CD4-positive, alpha-beta T cell (primary cell): ENCODE results near the gene PBX1. TPM values are rescaled to one million over a fixed set of nuclear protein-coding genes. Genes with fewer than 3 reads are reported as not detected.

ENCODE experiments used
- ATAC-seq: fragments of 200-7000 bp; cut with Tn5 transposase; one replicate; pipeline ENCODE4 v1.10.0; 2022; ENCODE audit warnings: mild to moderate bottlenecking; ENCODE audit not compliant: poor library complexity
- CTCF ChIA-PET: fragments of 350-600 bp; sonication (Branson Sonifier 250); formaldehyde crosslinking; loops from one replicate; lab custom pipeline; 2021; ENCODE audit warnings: antibody characterized with exemption, inconsistent platforms; lab: Charles Lee
- POLR2A ChIA-PET: fragments of 350-600 bp; sonication (Branson Sonifier 250); formaldehyde crosslinking; loops from one replicate; lab custom pipeline; 2021; ENCODE audit warnings: antibody characterized with exemption, inconsistent platforms; lab: Charles Lee
- DNase-seq, 14 experiments: peaks; one replicate each; pipeline ENCODE4 v3.0.0-alpha.2; 2013 to 2020; ENCODE audit warnings: mixed read lengths in 2 of 14
- H3K27ac ChIP-seq, 2 donors: one replicate each; pipeline versions ENCODE4 v1.5.1 to v1.7.0; 2013; ENCODE audit warnings: low read length in 2 of 2, low read depth in 1 of 2, mild to moderate bottlenecking in 1 of 2
- H3K27me3 ChIP-seq, 2 experiments: 1 replicate in 1 of 2; 2 replicates in 1 of 2; pipeline versions ENCODE4 v1.6.1 to v1.7.0; 2013; ENCODE audit warnings: low read length in 2 of 2, control low read depth in 1 of 2, mild to moderate bottlenecking in 1 of 2, moderate library complexity in 1 of 2; ENCODE audit not compliant: insufficient read depth in 2 of 2, control insufficient read depth in 1 of 2
- H3K36me3 ChIP-seq: one replicate; pipeline ENCODE4 v1.6.1; 2013; ENCODE audit warnings: low read length, control low read depth; ENCODE audit not compliant: insufficient read depth
- H3K4me1 ChIP-seq: one replicate; pipeline ENCODE4 v1.6.1; 2013; ENCODE audit warnings: low read length, control low read depth; ENCODE audit not compliant: insufficient read depth
- H3K4me3 ChIP-seq: one replicate; pipeline ENCODE4 v1.5.1; 2013; ENCODE audit warnings: mild to moderate bottlenecking, low read length, moderate library complexity
- H3K9me3 ChIP-seq, 2 experiments: 1 replicate in 1 of 2; 2 replicates in 1 of 2; pipeline versions ENCODE4 v1.6.1 to v1.7.0; 2013; ENCODE audit warnings: low read length in 2 of 2, mild to moderate bottlenecking in 2 of 2, control low read depth in 1 of 2, moderate library complexity in 1 of 2; ENCODE audit not compliant: control insufficient read depth in 1 of 2, insufficient read depth in 1 of 2
- H3K27ac Mint-ChIP-seq: one replicate; pipeline ENCODE4 v1.8.0; 2020; ENCODE audit warnings: mixed read lengths
- H3K27me3 Mint-ChIP-seq: one replicate; pipeline ENCODE4 v1.8.0; 2021; ENCODE audit warnings: mixed read lengths
- H3K36me3 Mint-ChIP-seq: one replicate; pipeline ENCODE4 v1.8.0; 2021; ENCODE audit warnings: low read depth, mixed read lengths
- H3K4me1 Mint-ChIP-seq: one replicate; pipeline ENCODE4 v1.8.0; 2021; ENCODE audit warnings: low read depth, mixed read lengths
- H3K4me3 Mint-ChIP-seq: one replicate; pipeline ENCODE4 v1.8.0; 2020; ENCODE audit warnings: mild to moderate bottlenecking, mixed read lengths
- H3K9me3 Mint-ChIP-seq: one replicate; pipeline ENCODE4 v1.8.0; 2020; ENCODE audit warnings: mixed read lengths
- CTCF ChIP-seq: fragments of 200-600 bp; IDR thresholded peaks from one replicate; pipeline ENCODE4 v1.8.0; 2022; ENCODE audit warnings: antibody characterized with exemption, mild to moderate bottlenecking
- intact Hi-C, 2 experiments: fragments of 100-400 bp; cut with DNase I in 1 of 2; cut with micrococcal nuclease in 1 of 2; formaldehyde crosslinking; loops; one replicate each; pipeline versions ENCODE4 v1.15.1 to v1.9.0; 2023 to 2025; cut with DNase I, micrococcal nuclease
- total RNA-seq, 174 experiments: library from RNA in 2 of 174; stranded (reverse) in 2 of 174; gene quantifications; one replicate each; pipeline ENCODE4 v1.2.3 and lab custom pipeline; 2021 to 2026

The PBX1 gene
- total RNA-seq, 2 experiments from 2014 or later = 0.64 to 0.96 TPM

GRCh38 chr1:164560556-164560955, 1.6 kb downstream of the PBX1 start:
- Histone ChIP-seq H3K27me3 (peaks cover 0 to 28% of the 10 kb centered on the region in 2 experiments), H3K27ac (no peak overlapping the region), H3K36me3 (no peaks in the 10 kb centered on the region), H3K4me3 (no peak overlapping the region), H3K4me1 (no peaks in the 10 kb centered on the region), H3K9me3 (peaks cover 0 to 4% of the 10 kb centered on the region in 2 experiments)
- no peak for TF ChIP-seq CTCF
- ChIA-PET CTCF (no interaction called here), POLR2A (no interaction called here)
- peaks cover 41% of the 10 kb centered on the region for H3K27me3 Mint-ChIP-seq
- peaks cover 21% of the 10 kb centered on the region for H3K4me1 Mint-ChIP-seq
- H3K9me3 Mint-ChIP-seq = peaks cover 5% of the 10 kb centered on the region
- intact Hi-C loops = no loop called here
- no peak overlapping the region for H3K27ac Mint-ChIP-seq
- DNase-seq (no peak), ATAC-seq (no peak)
- H3K4me3 Mint-ChIP-seq = peak overlapping the region; percentile 52
- H3K36me3 Mint-ChIP-seq = no peaks in the 10 kb centered on the region

- Histone ChIP-seq H3K36me3 (no peaks in the 10 kb centered on the region), H3K4me1 (no peaks in the 10 kb centered on the region), H3K27ac (no peak overlapping the region), H3K4me3 (no peak overlapping the region), H3K9me3 (peaks cover 0 to 4% of the 10 kb centered on the region in 2 experiments), H3K27me3 (peaks cover 0 to 28% of the 10 kb centered on the region in 2 experiments)
- CTCF ChIA-PET = no interaction called here
- H3K36me3 Mint-ChIP-seq = no peaks in the 10 kb centered on the region
- ATAC-seq (no peak), DNase-seq (no peak)
- H3K4me3 Mint-ChIP-seq = no peak overlapping the region
- H3K27me3 Mint-ChIP-seq = peaks cover 41% of the 10 kb centered on the region
- H3K9me3 Mint-ChIP-seq = peaks cover 5% of the 10 kb centered on the region
- H3K27ac Mint-ChIP-seq = no peak overlapping the region
- TF ChIP-seq CTCF = no peak
- peaks cover 21% of the 10 kb centered on the region for H3K4me1 Mint-ChIP-seq
- POLR2A ChIA-PET = no interaction called here
- intact Hi-C loops = no loop called here
Observed at GRCh38 chr1:164561007-164561406, 2.0 kb downstream of the PBX1 start.

GRCh38 chr1:164561472-164561871, 2.5 kb downstream of the PBX1 start:
- Mint-ChIP-seq H3K4me1 (peaks cover 21% of the 10 kb centered on the region), H3K36me3 (no peaks in the 10 kb centered on the region), H3K4me3 (no peak overlapping the region), H3K9me3 (peaks cover 4% of the 10 kb centered on the region), H3K27me3 (peaks cover 39% of the 10 kb centered on the region), H3K27ac (no peak overlapping the region)
- ATAC-seq (no peak), DNase-seq (no peak)
- POLR2A ChIA-PET = no interaction called here
- Histone ChIP-seq H3K9me3 (peaks cover 0 to 4% of the 10 kb centered on the region in 2 experiments), H3K4me1 (no peaks in the 10 kb centered on the region), H3K36me3 (no peaks in the 10 kb centered on the region), H3K27ac (no peak overlapping the region), H3K4me3 (no peak overlapping the region), H3K27me3 (peaks cover 0 to 28% of the 10 kb centered on the region in 2 experiments)
- intact Hi-C loops = no loop called here
- TF ChIP-seq CTCF = no peak
- CTCF ChIA-PET = no interaction called here
